C4-2B (cell line): ENCODE measurements around the gene BTRC.

ENCODE experiments used
- CTCF ChIP-seq: fragments of 450-650 bp; conservative IDR thresholded peaks from 2 replicates; pipeline ENCODE4 v1.5.1; 2017; ENCODE audit warnings: mild to moderate bottlenecking
- ZFX ChIP-seq: fragments of 450-650 bp; IDR thresholded peaks from 2 replicates; pipeline ENCODE4 v1.6.1; 2017

- TF ChIP-seq CTCF (no peak), ZFX (no peak)
These were observed 138.8 kb downstream of the BTRC start for GRCh38 chr10:101492814-101493213.
